Suprapubic skin (tissue), 4 donors: ENCODE measurements around the gene GYS2. TPM values are rescaled to one million over a fixed set of nuclear protein-coding genes. Genes with fewer than 3 reads are reported as not detected.

Experiments used
- DNase-seq, 2 donors: peaks; one replicate each; pipeline ENCODE4 v3.0.0-alpha.2; 2019; ENCODE audit warnings: low spot score in 2 of 2
- H3K27ac ChIP-seq: fragments of 200-600 bp; sonication (generic); one replicate; pipeline ENCODE4 v1.5.1; 2019
- H3K27me3 ChIP-seq: fragments of 200-600 bp; sonication (generic); one replicate; pipeline ENCODE4 v1.5.1; 2019
- H3K36me3 ChIP-seq: fragments of 200-600 bp; sonication (generic); one replicate; pipeline ENCODE4 v1.5.1; 2019
- H3K4me1 ChIP-seq: fragments of 200-600 bp; sonication (generic); one replicate; pipeline ENCODE4 v1.5.1; 2019
- H3K4me3 ChIP-seq: fragments of 200-600 bp; sonication (generic); one replicate; pipeline ENCODE4 v1.5.1; 2019; ENCODE audit warnings: mild to moderate bottlenecking
- H3K9me3 ChIP-seq: fragments of 200-600 bp; sonication (generic); one replicate; pipeline ENCODE4 v1.5.1; 2019
- CTCF ChIP-seq, 2 donors: fragments of 200-600 bp in 1 of 2; fragments of 450-650 bp in 1 of 2; sonication (generic) in 1 of 2; IDR thresholded peaks; one replicate each; pipeline ENCODE4 v1.5.1; 2016 to 2019; ENCODE audit warnings: antibody characterized with exemption in 2 of 2, mild to moderate bottlenecking in 1 of 2, moderate library complexity in 1 of 2
- EP300 ChIP-seq: sonication (generic); formaldehyde crosslinking; IDR thresholded peaks from one replicate; pipeline ENCODE4 v1.6.1; 2017; ENCODE audit warnings: antibody characterized with exemption
- POLR2A ChIP-seq, 2 donors: fragments of 450-650 bp; IDR thresholded peaks; one replicate each; pipeline ENCODE4 v1.6.1; 2017; ENCODE audit warnings: antibody characterized with exemption in 2 of 2, mild to moderate bottlenecking in 2 of 2, moderate library complexity in 2 of 2
- POLR2AphosphoS5 ChIP-seq, 3 donors: sonication (generic); formaldehyde crosslinking; IDR thresholded peaks; one replicate each; pipeline ENCODE4 v1.6.1; 2017; ENCODE audit warnings: antibody characterized with exemption in 3 of 3
- WGBS: methylation state at CpG from one replicate; pipeline ENCODE4 v1.1.5; 2018; 5-methylcytosine and 5-hydroxymethylcytosine counted together
- total RNA-seq, 4 donors: library from RNA; depleted of rRNA; stranded (reverse); fragments of >200 nt; gene quantifications; one replicate each; pipeline ENCODE4 v1.1.0, GENCODE V29; 2016

GYS2 gene
- total RNA-seq, 4 donors from 2014 or later = 0.32 TPM; not detected in 3

GRCh38 chr12:21502164-21502496 lies 102.5 kb downstream of the GYS2 start:
- TF ChIP-seq CTCF (IDR thresholded peaks at IDR 0.05) = no peak
- TF ChIP-seq POLR2A (IDR thresholded peaks at IDR 0.05) = no peak
- no peak for TF ChIP-seq EP300
- no peak for TF ChIP-seq POLR2AphosphoS5 (IDR thresholded peaks at IDR 0.05)
- Histone ChIP-seq H3K27me3 (no peaks in the 10 kb centered on the region), H3K9me3 (no peaks in the 10 kb centered on the region), H3K27ac (peak overlapping the region; percentile 88), H3K4me1 (peaks cover 50% of the 10 kb centered on the region), H3K36me3 (peaks cover 14% of the 10 kb centered on the region), H3K4me3 (peak overlapping the region; percentile 90)
- WGBS = 0% methylated on average over 9 of the region's 14 CpGs
- no peak for DNase-seq

- 0% methylated on average over 17 of the region's 61 CpGs for WGBS
- TF ChIP-seq EP300 = no peak
- peak in 1 of 2 donors; percentile 49 for TF ChIP-seq POLR2A (IDR thresholded peaks at IDR 0.05)
- TF ChIP-seq POLR2AphosphoS5 (IDR thresholded peaks at IDR 0.05) = peak in 1 of 3 donors; percentile 38
- no peak for TF ChIP-seq CTCF (IDR thresholded peaks at IDR 0.05)
- peak; percentile 96 to 97 for DNase-seq
- Histone ChIP-seq H3K4me3 (peak within 1 kb of the TSS; percentile 90), H3K27ac (peak within 1 kb of the TSS; percentile 88), H3K27me3 (no peaks in the 10 kb centered on the region), H3K4me1 (peaks cover 50% of the 10 kb centered on the region), H3K36me3 (peaks cover 20% of the 10 kb centered on the region), H3K9me3 (no peaks in the 10 kb centered on the region)
Measured at GRCh38 chr12:21501258-21502163, 103.1 kb downstream of the GYS2 start, which contains the start of the genes GOLT1B and RECQL. Gene GOLT1B, plus strand, starts transcription at chr12:21501789. Its CDS starts 135 bp downstream, at chr12:21501924. Gene RECQL, minus strand, starts transcription at chr12:21501635. Its CDS starts 2,065 bp downstream, at chr12:21499570.

- peaks cover 27% of the 10 kb centered on the region for H3K36me3 ChIP-seq
- peaks cover 46% of the 10 kb centered on the region for H3K4me1 ChIP-seq
- H3K27ac ChIP-seq = peak overlapping the region; percentile 88
- peak overlapping the region; percentile 90 for H3K4me3 ChIP-seq
- H3K9me3 ChIP-seq = no peaks in the 10 kb centered on the region
- no peak for TF ChIP-seq EP300
- TF ChIP-seq POLR2AphosphoS5 (IDR thresholded peaks at IDR 0.05) = no peak
- no peak for TF ChIP-seq POLR2A (IDR thresholded peaks at IDR 0.05)
- no peak for TF ChIP-seq CTCF (IDR thresholded peaks at IDR 0.05)
- DNase-seq = no peak
- WGBS = 8% methylated on average over 8 of the region's 8 CpGs
- no peaks in the 10 kb centered on the region for H3K27me3 ChIP-seq
Measured at GRCh38 chr12:21500786-21501257, 103.8 kb downstream of the GYS2 start.

DNA sequence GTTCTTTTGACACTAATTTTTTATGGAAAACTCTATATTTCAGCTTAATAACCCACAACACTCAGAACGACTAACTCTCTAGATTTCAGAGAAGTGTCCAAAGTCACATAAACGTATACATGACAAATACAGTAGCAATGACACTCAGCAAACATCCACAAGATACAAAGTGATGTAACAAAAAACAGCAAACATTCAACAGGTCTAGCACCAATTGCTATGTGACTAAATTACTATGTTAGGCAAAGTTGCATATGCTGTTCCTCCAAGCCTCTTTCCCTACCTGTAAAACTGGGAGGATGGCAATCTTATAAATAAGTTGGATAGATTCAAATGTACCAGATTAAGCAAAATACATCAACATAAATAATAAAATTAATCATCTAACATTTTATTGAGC lies 104.9 kb downstream of the GYS2 start:
- no peak overlapping the region for H3K27ac ChIP-seq
- H3K4me3 ChIP-seq = no peak overlapping the region
- H3K9me3 ChIP-seq = no peaks in the 10 kb centered on the region
- 78% methylated on average over 2 of the region's 2 CpGs for WGBS
- peaks cover 38% of the 10 kb centered on the region for H3K4me1 ChIP-seq
- H3K36me3 ChIP-seq = peaks cover 37% of the 10 kb centered on the region
- no peaks in the 10 kb centered on the region for H3K27me3 ChIP-seq
- TF ChIP-seq POLR2AphosphoS5 (IDR thresholded peaks at IDR 0.05) (no peak), POLR2A (IDR thresholded peaks at IDR 0.05) (no peak), EP300 (no peak), CTCF (IDR thresholded peaks at IDR 0.05) (no peak)
- DNase-seq = no peak

Other genes with a start within 250 kb of the GYS2 start
- not detected for gene IAPP, start 231.9 kb downstream of the GYS2 start, total RNA-seq
- gene PYROXD1, start 167.2 kb downstream of the GYS2 start, total RNA-seq = 10 to 100 TPM; 15.6 to 42.0 (median 24.0) TPM
- 10 to 100 TPM; 18.4 to 25.8 (median 21.7) TPM for gene RECQL, start 103.2 kb downstream of the GYS2 start, total RNA-seq
- 10 to 100 TPM; 14.9 to 23.2 (median 18.6) TPM for gene GOLT1B, start 103.1 kb downstream of the GYS2 start, total RNA-seq
- gene SPX, start 78.6 kb downstream of the GYS2 start, total RNA-seq = under 1 TPM in 1 of 4 donors, not detected in 3; 0.21 TPM
- gene LDHB, start 53.0 kb upstream of the GYS2 start, total RNA-seq = 10 to 100 TPM; 49.9 to 79.9 (median 71.2) TPM
- 1 to 10 TPM; 1.4 to 7.8 (median 4.0) TPM for gene KCNJ8, start 169.9 kb upstream of the GYS2 start, total RNA-seq